Measurements from ENCODE around the gene GOSR1.
"Not testable (repeated sequence)": the region's sequence is repeated elsewhere in the genome, so short reads cannot be mapped to it uniquely, and the experiment has no call there.

The GOSR1 gene

GRCh38 chr17:30458797-30459413, 18.3 kb upstream of the GOSR1 start:
- not testable (repeated sequence) for H3K36me3 ChIP-seq (ENCODE audit: control insufficient read depth, insufficient read depth, low read length); H3K4me1 ChIP-seq (ENCODE audit: control insufficient read depth, insufficient read depth, low read length)

GRCh38 chr17:30468465-30468864, 8.7 kb upstream of the GOSR1 start:
- H3K27me3 ChIP-seq (ENCODE audit: control insufficient read depth, insufficient read depth, low read length), result no peaks in the 10 kb centered on the region
- no peaks in the 10 kb centered on the region for H3K9me3 ChIP-seq (ENCODE audit: control insufficient read depth, insufficient read depth, low read length)
- no peak overlapping the region for H3K9ac ChIP-seq (ENCODE audit: low read depth, low read length)
- no peaks in the 10 kb centered on the region for H3K4me1 ChIP-seq (ENCODE audit: control insufficient read depth, insufficient read depth, low read length)
- H3K4me3 ChIP-seq (ENCODE audit: low read depth, low read length), result no peak overlapping the region
- H3K36me3 ChIP-seq (ENCODE audit: control insufficient read depth, insufficient read depth, low read length), result no peaks in the 10 kb centered on the region

More at GRCh38 chr17:30458797-30459413, 18.3 kb upstream of the GOSR1 start:
- H3K4me3 ChIP-seq (ENCODE audit: low read depth, low read length); H3K9ac ChIP-seq (ENCODE audit: low read depth, low read length); H3K9me3 ChIP-seq (ENCODE audit: control insufficient read depth, insufficient read depth, low read length); H3K27me3 ChIP-seq (ENCODE audit: control insufficient read depth, insufficient read depth, low read length): not testable (repeated sequence)

GRCh38 chr17:30472238-30472890, 4.8 kb upstream of the GOSR1 start:
- H3K9ac ChIP-seq (ENCODE audit: low read depth, low read length), result no peak overlapping the region

GRCh38 chr17:30475206-30475605, 2.0 kb upstream of the GOSR1 start:
- Histone ChIP-seq H3K4me1 (ENCODE audit: control insufficient read depth, insufficient read depth, low read length) (no peaks in the 10 kb centered on the region), H3K9me3 (ENCODE audit: control insufficient read depth, insufficient read depth, low read length) (no peaks in the 10 kb centered on the region), H3K9ac (ENCODE audit: low read depth, low read length) (no peak overlapping the region), H3K27me3 (ENCODE audit: control insufficient read depth, insufficient read depth, low read length) (no peaks in the 10 kb centered on the region), H3K36me3 (ENCODE audit: control insufficient read depth, insufficient read depth, low read length) (no peaks in the 10 kb centered on the region), H3K4me3 (ENCODE audit: low read depth, low read length) (no peak overlapping the region)

More at GRCh38 chr17:30472238-30472890, 4.8 kb upstream of the GOSR1 start:
- H3K4me1 ChIP-seq (ENCODE audit: control insufficient read depth, insufficient read depth, low read length), result no peaks in the 10 kb centered on the region
- no peaks in the 10 kb centered on the region for H3K27me3 ChIP-seq (ENCODE audit: control insufficient read depth, insufficient read depth, low read length)
- no peaks in the 10 kb centered on the region for H3K36me3 ChIP-seq (ENCODE audit: control insufficient read depth, insufficient read depth, low read length)
- no peaks in the 10 kb centered on the region for H3K9me3 ChIP-seq (ENCODE audit: control insufficient read depth, insufficient read depth, low read length)
- no peak overlapping the region for H3K4me3 ChIP-seq (ENCODE audit: low read depth, low read length)

- Histone ChIP-seq H3K9me3 (ENCODE audit: control insufficient read depth, insufficient read depth, low read length) (no peaks in the 10 kb centered on the region), H3K27me3 (ENCODE audit: control insufficient read depth, insufficient read depth, low read length) (no peaks in the 10 kb centered on the region), H3K36me3 (ENCODE audit: control insufficient read depth, insufficient read depth, low read length) (no peaks in the 10 kb centered on the region), H3K9ac (ENCODE audit: low read depth, low read length) (peak overlapping the region; percentile 61), H3K4me3 (ENCODE audit: low read depth, low read length) (peak overlapping the region; percentile 95), H3K4me1 (ENCODE audit: control insufficient read depth, insufficient read depth, low read length) (no peaks in the 10 kb centered on the region)
Observed at GRCh38 chr17:30476726-30477082, 504 bp upstream of the GOSR1 start.

- no peaks in the 10 kb centered on the region for H3K4me1 ChIP-seq (ENCODE audit: control insufficient read depth, insufficient read depth, low read length)
- H3K4me3 ChIP-seq (ENCODE audit: low read depth, low read length), result peak overlapping the region; percentile 95
- H3K9ac ChIP-seq (ENCODE audit: low read depth, low read length), result peak overlapping the region; percentile 99
- H3K9me3 ChIP-seq (ENCODE audit: control insufficient read depth, insufficient read depth, low read length), result no peaks in the 10 kb centered on the region
- peaks cover 5% of the 10 kb centered on the region for H3K36me3 ChIP-seq (ENCODE audit: control insufficient read depth, insufficient read depth, low read length)
- H3K27me3 ChIP-seq (ENCODE audit: control insufficient read depth, insufficient read depth, low read length), result no peaks in the 10 kb centered on the region
Observed at GRCh38 chr17:30477774-30478115, 537 bp downstream of the GOSR1 start.

- Histone ChIP-seq H3K27me3 (ENCODE audit: control insufficient read depth, insufficient read depth, low read length) (no peaks in the 10 kb centered on the region), H3K9me3 (ENCODE audit: control insufficient read depth, insufficient read depth, low read length) (no peaks in the 10 kb centered on the region), H3K36me3 (ENCODE audit: control insufficient read depth, insufficient read depth, low read length) (peaks cover 13% of the 10 kb centered on the region), H3K4me1 (ENCODE audit: control insufficient read depth, insufficient read depth, low read length) (no peaks in the 10 kb centered on the region), H3K4me3 (ENCODE audit: low read depth, low read length) (no peak overlapping the region), H3K9ac (ENCODE audit: low read depth, low read length) (no peak overlapping the region)
Observed at GRCh38 chr17:30482555-30482954, 5.3 kb downstream of the GOSR1 start.

GRCh38 chr17:30483159-30483558, 6.0 kb downstream of the GOSR1 start:
- Histone ChIP-seq H3K9me3 (ENCODE audit: control insufficient read depth, insufficient read depth, low read length) (no peaks in the 10 kb centered on the region), H3K9ac (ENCODE audit: low read depth, low read length) (no peak overlapping the region), H3K4me1 (ENCODE audit: control insufficient read depth, insufficient read depth, low read length) (no peaks in the 10 kb centered on the region), H3K4me3 (ENCODE audit: low read depth, low read length) (no peak overlapping the region), H3K36me3 (ENCODE audit: control insufficient read depth, insufficient read depth, low read length) (peaks cover 13% of the 10 kb centered on the region), H3K27me3 (ENCODE audit: control insufficient read depth, insufficient read depth, low read length) (no peaks in the 10 kb centered on the region)

- Histone ChIP-seq H3K36me3 (ENCODE audit: control insufficient read depth, insufficient read depth, low read length) (peaks cover 16% of the 10 kb centered on the region), H3K9ac (ENCODE audit: low read depth, low read length) (no peak overlapping the region), H3K9me3 (ENCODE audit: control insufficient read depth, insufficient read depth, low read length) (no peaks in the 10 kb centered on the region)
Observed at GRCh38 chr17:30493780-30494179, 16.6 kb downstream of the GOSR1 start.

GRCh38 chr17:30495586-30495985, 18.4 kb downstream of the GOSR1 start:
- Histone ChIP-seq H3K4me1 (ENCODE audit: control insufficient read depth, insufficient read depth, low read length) (no peaks in the 10 kb centered on the region), H3K36me3 (ENCODE audit: control insufficient read depth, insufficient read depth, low read length) (peaks cover 16% of the 10 kb centered on the region), H3K4me3 (ENCODE audit: low read depth, low read length) (no peak overlapping the region)

More at GRCh38 chr17:30493780-30494179, 16.6 kb downstream of the GOSR1 start:
- Histone ChIP-seq H3K4me3 (ENCODE audit: low read depth, low read length) (no peak overlapping the region), H3K27me3 (ENCODE audit: control insufficient read depth, insufficient read depth, low read length) (no peaks in the 10 kb centered on the region), H3K4me1 (ENCODE audit: control insufficient read depth, insufficient read depth, low read length) (no peaks in the 10 kb centered on the region)

GRCh38 chr17:30503558-30503957, 26.4 kb downstream of the GOSR1 start:
- Histone ChIP-seq H3K36me3 (ENCODE audit: control insufficient read depth, insufficient read depth, low read length) (no peaks in the 10 kb centered on the region), H3K4me1 (ENCODE audit: control insufficient read depth, insufficient read depth, low read length) (peaks cover 4% of the 10 kb centered on the region), H3K4me3 (ENCODE audit: low read depth, low read length) (no peak overlapping the region), H3K9ac (ENCODE audit: low read depth, low read length) (no peak overlapping the region), H3K27me3 (ENCODE audit: control insufficient read depth, insufficient read depth, low read length) (no peaks in the 10 kb centered on the region), H3K9me3 (ENCODE audit: control insufficient read depth, insufficient read depth, low read length) (no peaks in the 10 kb centered on the region)

More at GRCh38 chr17:30495586-30495985, 18.4 kb downstream of the GOSR1 start:
- H3K9me3 ChIP-seq (ENCODE audit: control insufficient read depth, insufficient read depth, low read length), result no peaks in the 10 kb centered on the region
- no peak overlapping the region for H3K9ac ChIP-seq (ENCODE audit: low read depth, low read length)
- H3K27me3 ChIP-seq (ENCODE audit: control insufficient read depth, insufficient read depth, low read length), result no peaks in the 10 kb centered on the region

- no peaks in the 10 kb centered on the region for H3K36me3 ChIP-seq (ENCODE audit: control insufficient read depth, insufficient read depth, low read length)
- no peaks in the 10 kb centered on the region for H3K27me3 ChIP-seq (ENCODE audit: control insufficient read depth, insufficient read depth, low read length)
- H3K4me1 ChIP-seq (ENCODE audit: control insufficient read depth, insufficient read depth, low read length), result peaks cover 4% of the 10 kb centered on the region
- H3K9me3 ChIP-seq (ENCODE audit: control insufficient read depth, insufficient read depth, low read length), result no peaks in the 10 kb centered on the region
- no peak overlapping the region for H3K4me3 ChIP-seq (ENCODE audit: low read depth, low read length)
- H3K9ac ChIP-seq (ENCODE audit: low read depth, low read length), result no peak overlapping the region
Observed at GRCh38 chr17:30505868-30506417, 28.7 kb downstream of the GOSR1 start.

Measured in iPS-15b (cell line).